Muscle layer of colon (tissue), 2 donors: Measurements from ENCODE around the gene RANBP1.

Experiments used
- H3K27ac ChIP-seq: one replicate; pipeline ENCODE4 v1.7.0; 2013; ENCODE audit warnings: low read depth, mild to moderate bottlenecking, low read length, moderate library complexity
- H3K27me3 ChIP-seq, 2 donors: one replicate each; pipeline ENCODE4 v1.7.0; 2013; ENCODE audit warnings: low read length in 2 of 2, mild to moderate bottlenecking in 2 of 2; ENCODE audit not compliant: insufficient read depth in 2 of 2, control insufficient read depth in 1 of 2
- H3K36me3 ChIP-seq: one replicate; pipeline ENCODE4 v1.7.0; 2013; ENCODE audit warnings: mild to moderate bottlenecking, low read length; ENCODE audit not compliant: insufficient read depth
- H3K4me1 ChIP-seq: one replicate; pipeline ENCODE4 v1.7.0; 2013; ENCODE audit warnings: mild to moderate bottlenecking, low read length; ENCODE audit not compliant: insufficient read depth
- H3K4me3 ChIP-seq, 2 donors: one replicate each; pipeline ENCODE4 v1.7.0; 2013; ENCODE audit warnings: low read length in 2 of 2, low read depth in 1 of 2, mild to moderate bottlenecking in 1 of 2, moderate library complexity in 1 of 2
- H3K9ac ChIP-seq: one replicate; pipeline ENCODE4 v1.7.0; 2013; ENCODE audit warnings: low read length
- H3K9me3 ChIP-seq: one replicate; pipeline ENCODE4 v1.7.0; 2013; ENCODE audit warnings: mild to moderate bottlenecking, low read length
- donor health status: abdominal sarcoma.
- donor health status: Adenocarcinoma of cecum.

Gene RANBP1

GRCh38 chr22:20166703-20167102 is 50.8 kb downstream of the RANBP1 start:
- Histone ChIP-seq H3K27me3 (peaks cover 0 to 3% of the 10 kb centered on the region in 2 donors), H3K4me1 (no peaks in the 10 kb centered on the region), H3K4me3 (no peak overlapping the region), H3K27ac (no peak overlapping the region), H3K36me3 (no peaks in the 10 kb centered on the region), H3K9ac (no peak overlapping the region), H3K9me3 (no peaks in the 10 kb centered on the region)

- Histone ChIP-seq H3K4me3 (no peak overlapping the region), H3K27ac (no peak overlapping the region), H3K4me1 (no peaks in the 10 kb centered on the region), H3K9me3 (no peaks in the 10 kb centered on the region), H3K27me3 (peaks cover 0 to 3% of the 10 kb centered on the region in 2 donors), H3K9ac (no peak overlapping the region), H3K36me3 (no peaks in the 10 kb centered on the region)
Measured at GRCh38 chr22:20167643-20168322, 51.9 kb downstream of the RANBP1 start.

GRCh38 chr22:20169253-20169822 is 53.4 kb downstream of the RANBP1 start:
- H3K9me3 ChIP-seq, result no peaks in the 10 kb centered on the region
- peaks cover 0 to 3% of the 10 kb centered on the region in 2 donors for H3K27me3 ChIP-seq
- no peak overlapping the region for H3K27ac ChIP-seq
- H3K4me1 ChIP-seq, result no peaks in the 10 kb centered on the region
- H3K36me3 ChIP-seq, result no peaks in the 10 kb centered on the region
- no peak overlapping the region for H3K9ac ChIP-seq
- H3K4me3 ChIP-seq, result no peak overlapping the region

- Histone ChIP-seq H3K27me3 (peaks cover 0 to 3% of the 10 kb centered on the region in 2 donors), H3K27ac (no peak overlapping the region), H3K9ac (no peak overlapping the region), H3K9me3 (no peaks in the 10 kb centered on the region), H3K4me1 (no peaks in the 10 kb centered on the region), H3K36me3 (no peaks in the 10 kb centered on the region), H3K4me3 (no peak overlapping the region)
Measured at GRCh38 chr22:20170170-20170569, 54.3 kb downstream of the RANBP1 start.

- Histone ChIP-seq H3K4me3 (no peak overlapping the region), H3K36me3 (no peaks in the 10 kb centered on the region), H3K4me1 (no peaks in the 10 kb centered on the region), H3K27me3 (peaks cover 0 to 3% of the 10 kb centered on the region in 2 donors), H3K27ac (no peak overlapping the region), H3K9me3 (no peaks in the 10 kb centered on the region), H3K9ac (no peak overlapping the region)
Measured at GRCh38 chr22:20171288-20172140, 55.6 kb downstream of the RANBP1 start.

- no peak overlapping the region for H3K27ac ChIP-seq
Measured at GRCh38 chr22:20172141-20172613, 56.3 kb downstream of the RANBP1 start.

GRCh38 chr22:20173246-20173645 is 57.3 kb downstream of the RANBP1 start:
- no peak overlapping the region for H3K27ac ChIP-seq
- H3K4me3 ChIP-seq, result no peak overlapping the region
- H3K27me3 ChIP-seq, result peaks cover 0 to 3% of the 10 kb centered on the region in 2 donors
- no peaks in the 10 kb centered on the region for H3K4me1 ChIP-seq
- no peaks in the 10 kb centered on the region for H3K9me3 ChIP-seq
- no peak overlapping the region for H3K9ac ChIP-seq
- H3K36me3 ChIP-seq, result no peaks in the 10 kb centered on the region

More at GRCh38 chr22:20172141-20172613, 56.3 kb downstream of the RANBP1 start:
- no peaks in the 10 kb centered on the region for H3K36me3 ChIP-seq
- H3K27me3 ChIP-seq, result peaks cover 0 to 3% of the 10 kb centered on the region in 2 donors
- H3K4me1 ChIP-seq, result no peaks in the 10 kb centered on the region
- no peaks in the 10 kb centered on the region for H3K9me3 ChIP-seq
- no peak overlapping the region for H3K4me3 ChIP-seq
- no peak overlapping the region for H3K9ac ChIP-seq

- no peak overlapping the region for H3K9ac ChIP-seq
- H3K9me3 ChIP-seq, result no peaks in the 10 kb centered on the region
- H3K4me3 ChIP-seq, result no peak overlapping the region
- H3K4me1 ChIP-seq, result no peaks in the 10 kb centered on the region
- H3K27me3 ChIP-seq, result no peaks in the 10 kb centered on the region
- H3K36me3 ChIP-seq, result no peaks in the 10 kb centered on the region
- no peak overlapping the region for H3K27ac ChIP-seq
Measured at GRCh38 chr22:20173772-20174171, 57.9 kb downstream of the RANBP1 start.

- no peaks in the 10 kb centered on the region for H3K4me1 ChIP-seq
- no peak overlapping the region for H3K27ac ChIP-seq
Measured at GRCh38 chr22:20174785-20175596, 59.1 kb downstream of the RANBP1 start.

GRCh38 chr22:20175597-20175900 is 59.6 kb downstream of the RANBP1 start:
- Histone ChIP-seq H3K36me3 (no peaks in the 10 kb centered on the region), H3K27ac (no peak overlapping the region), H3K9ac (no peak overlapping the region), H3K9me3 (no peaks in the 10 kb centered on the region), H3K4me1 (no peaks in the 10 kb centered on the region), H3K4me3 (no peak overlapping the region), H3K27me3 (no peaks in the 10 kb centered on the region)

More at GRCh38 chr22:20174785-20175596, 59.1 kb downstream of the RANBP1 start:
- Histone ChIP-seq H3K9me3 (no peaks in the 10 kb centered on the region), H3K27me3 (no peaks in the 10 kb centered on the region), H3K9ac (no peak overlapping the region), H3K36me3 (no peaks in the 10 kb centered on the region), H3K4me3 (no peak overlapping the region)
